Measurements from ENCODE around the gene THOC1. TPM values are rescaled to one million over a fixed set of nuclear protein-coding genes. Genes with fewer than 3 reads are reported as not detected.

Gene THOC1
- total and polyA plus RNA-seq, 2 of the 4 experiments (the other 2 are of a cell fraction): 13.3 to 15.8 TPM

GRCh38 chr18:212780-213179 lies 55.1 kb downstream of the THOC1 start:
- WGBS, 2 experiments (ENCODE audit: extremely low coverage in 2 of 2, insufficient read length in 1 of 2): no CpG with 5 or more reads among the region's 1 CpG
- no peak overlapping the region for H3K4me2 ChIP-seq (ENCODE audit: low read depth, low read length)
- no peak overlapping the region for H4K5ac ChIP-seq (ENCODE audit: low read depth, low read length)
- ATAC-seq (ENCODE audit: low read depth) (no peak), DNase-seq (no peak)
- H2AK9ac ChIP-seq (replicated peaks; ENCODE audit: low read depth, low read length, poor library complexity): no peak overlapping the region
- no peak overlapping the region for H2AK5ac ChIP-seq (ENCODE audit: low read depth, low read length)
- H2AFZ ChIP-seq (replicated peaks; ENCODE audit: low read length, poor library complexity): no peak overlapping the region
- no peak overlapping the region for H3K14ac ChIP-seq (replicated peaks; ENCODE audit: low read depth, low read length)
- peaks cover 0 to 4% of the 10 kb centered on the region in 2 experiments; a peak in 3 of 4 replicates for H3K79me1 ChIP-seq (ENCODE audit: low read depth in 1 of 2, low read length in 2 of 2)
- POLR2A ChIA-PET (ENCODE audit: unreplicated experiment): no interaction called here
- H3K4ac ChIP-seq (ENCODE audit: low read depth, low read length): no peak overlapping the region
- no peaks in the 10 kb centered on the region for H3K27me3 ChIP-seq (ENCODE audit: control insufficient read depth, insufficient read depth, low read length)
- no peak overlapping the region for H4K8ac ChIP-seq (ENCODE audit: low read depth in 2 of 2, low read length in 2 of 2)
- peak; percentile 65 for TF ChIP-seq CEBPB (IDR thresholded peaks at IDR 0.05; ENCODE audit: low read depth, low read length)
- 0 out of 2 replicates have a peak, but pooled peaks have one; percentile 7 for TF ChIP-seq CTCF (conservative IDR thresholded peaks at IDR 0.05; ENCODE audit: low read depth, low read length)
- no peak for TF ChIP-seq FOS (IDR thresholded peaks at IDR 0.05; ENCODE audit: low read depth, low read length)
- peaks cover 31% of the 10 kb centered on the region for H3K36me3 ChIP-seq (ENCODE audit: control insufficient read depth, insufficient read depth, low read length)
- H2BK5ac ChIP-seq (ENCODE audit: low read depth, low read length, poor library complexity, severe bottlenecking): no peak overlapping the region
- H2BK120ac ChIP-seq (ENCODE audit: low read depth, low read length): no peak overlapping the region
- H2BK15ac ChIP-seq (ENCODE audit: low read depth, low read length): no peak overlapping the region
- CTCF ChIA-PET: no interaction called here
- H3K56ac ChIP-seq (ENCODE audit: extremely low read depth, insufficient read depth, low read length): no peak overlapping the region
- no peak overlapping the region for H3K9ac ChIP-seq (ENCODE audit: low read depth, low read length)
- no peaks in the 10 kb centered on the region for H3K9me3 ChIP-seq (ENCODE audit: control insufficient read depth, insufficient read depth, low read length)
- dilution Hi-C loops (cut with HindIII; ENCODE audit: low sequenced_read_pairs, unreplicated experiment): no loop called here
- BruUV-seq (replicated peaks): no TSS peak
- no peak overlapping the region for H3K18ac ChIP-seq (ENCODE audit: low read depth, low read length)
- no peak overlapping the region for H3K4me3 ChIP-seq (ENCODE audit: insufficient read depth, low read depth, low read length)
- H3K27ac ChIP-seq (ENCODE audit: insufficient read depth, low read length): no peak overlapping the region
- intact Hi-C loops (cut with micrococcal nuclease): no loop called here
- no peak overlapping the region for H3K23ac ChIP-seq (ENCODE audit: low read depth, low read length)
- no peak overlapping the region for H4K91ac ChIP-seq (ENCODE audit: insufficient read depth, low read depth, low read length)
- in situ Hi-C loops (cut with MboI; ENCODE audit: low sequenced_read_pairs): no loop called here
- no peak overlapping the region for H2BK20ac ChIP-seq (ENCODE audit: low read depth, low read length)
- H3K9me1 ChIP-seq (ENCODE audit: insufficient read depth, low read length): no peaks in the 10 kb centered on the region; the same call in 1 of the 2 replicates
- no peaks in the 10 kb centered on the region for H4K20me1 ChIP-seq (ENCODE audit: insufficient read depth, low read length)
- H3K4me1 ChIP-seq (ENCODE audit: control insufficient read depth, insufficient read depth, low read length): no peaks in the 10 kb centered on the region
